Peyer's patch (tissue), 4 donors: Measurements from ENCODE around the gene JAZF1. TPM values are rescaled to one million over a fixed set of nuclear protein-coding genes. Genes with fewer than 3 reads are reported as not detected.

Experiments used
- DNase-seq, 3 donors: peaks; one replicate each; pipeline ENCODE4 v3.0.0-alpha.2; 2017 to 2019
- H3K27ac ChIP-seq, 4 donors: fragments of 200-600 bp; sonication (generic); one replicate each; pipeline ENCODE4 v1.5.1; 2016 to 2019
- H3K27me3 ChIP-seq, 2 donors: fragments of 200-600 bp; sonication (generic); one replicate each; pipeline ENCODE4 v1.5.1; 2019
- H3K36me3 ChIP-seq, 3 donors: fragments of 200-600 bp; sonication (generic); one replicate each; pipeline ENCODE4 v1.5.1; 2016 to 2019
- H3K4me1 ChIP-seq, 4 donors: fragments of 200-600 bp; sonication (generic); one replicate each; pipeline ENCODE4 v1.5.1; 2016 to 2019
- H3K4me3 ChIP-seq, 4 donors: fragments of 200-600 bp; sonication (generic); 1 replicate in 3 of 4; 2 replicates in 1 of 4; pipeline ENCODE4 v1.5.1; 2016 to 2019; ENCODE audit warnings: mild to moderate bottlenecking in 1 of 4
- H3K9me3 ChIP-seq, 4 donors: fragments of 200-600 bp; sonication (generic); one replicate each; pipeline ENCODE4 v1.5.1; 2016 to 2019; ENCODE audit warnings: mild to moderate bottlenecking in 1 of 4
- CTCF ChIP-seq, 6 experiments: fragments of 450-650 bp in 4 of 6; fragments of 200-600 bp in 2 of 6; sonication (generic) in 1 of 6; IDR thresholded peaks; one replicate each; pipeline ENCODE4 v1.5.1; 2017 to 2019; ENCODE audit warnings: antibody characterized with exemption in 6 of 6, mild to moderate bottlenecking in 3 of 6, moderate library complexity in 1 of 6
- POLR2A ChIP-seq, 2 donors: fragments of 450-650 bp; IDR thresholded peaks; one replicate each; pipeline ENCODE4 v1.5.1; 2017; ENCODE audit warnings: antibody characterized with exemption in 2 of 2, mild to moderate bottlenecking in 2 of 2, moderate library complexity in 2 of 2
- total RNA-seq, 4 donors: library from RNA; depleted of rRNA; stranded (reverse); fragments of >200 nt; gene quantifications; one replicate each; pipeline ENCODE4 v1.1.0, GENCODE V29; 2016

The JAZF1 gene
- total RNA-seq, 4 donors from 2014 or later = 1.9 to 15.7 (median 2.6) TPM

- TF ChIP-seq CTCF (IDR thresholded peaks at IDR 0.05) = no peak
- TF ChIP-seq POLR2A (IDR thresholded peaks at IDR 0.05) = no peak
- Histone ChIP-seq H3K4me3 (no peak overlapping the region), H3K27ac (peak overlapping the region in 1 of 4 donors; percentile 6), H3K9me3 (no peaks in the 10 kb centered on the region), H3K27me3 (no peaks in the 10 kb centered on the region), H3K36me3 (no peaks in the 10 kb centered on the region), H3K4me1 (peaks cover 0 to 8% (median 0%) of the 10 kb centered on the region in 4 donors)
- DNase-seq = no peak
Measured at GRCh38 chr7:28135760-28136159, 44.8 kb downstream of the JAZF1 start.

GRCh38 chr7:28135315-28135714 lies 45.3 kb downstream of the JAZF1 start:
- Histone ChIP-seq H3K4me3 (no peak overlapping the region), H3K27ac (peak overlapping the region in 1 of 4 donors; percentile 6), H3K4me1 (peaks cover 0 to 8% (median 0%) of the 10 kb centered on the region in 4 donors), H3K36me3 (no peaks in the 10 kb centered on the region), H3K27me3 (no peaks in the 10 kb centered on the region), H3K9me3 (no peaks in the 10 kb centered on the region)
- TF ChIP-seq CTCF (IDR thresholded peaks at IDR 0.05) (no peak), POLR2A (IDR thresholded peaks at IDR 0.05) (no peak)
- no peak for DNase-seq

- Histone ChIP-seq H3K27ac (no peak overlapping the region), H3K27me3 (no peaks in the 10 kb centered on the region), H3K4me3 (no peak overlapping the region), H3K36me3 (no peaks in the 10 kb centered on the region), H3K4me1 (peaks cover 0 to 8% (median 0%) of the 10 kb centered on the region in 4 donors), H3K9me3 (no peaks in the 10 kb centered on the region)
- TF ChIP-seq CTCF (IDR thresholded peaks at IDR 0.05) (no peak), POLR2A (IDR thresholded peaks at IDR 0.05) (no peak)
- no peak for DNase-seq
Measured at GRCh38 chr7:28133872-28134271, 46.7 kb downstream of the JAZF1 start.

GRCh38 chr7:28132959-28133870 lies 47.4 kb downstream of the JAZF1 start:
- Histone ChIP-seq H3K36me3 (no peaks in the 10 kb centered on the region), H3K4me3 (no peak overlapping the region), H3K27me3 (no peaks in the 10 kb centered on the region), H3K27ac (no peak overlapping the region), H3K9me3 (no peaks in the 10 kb centered on the region), H3K4me1 (peaks cover 0 to 8% (median 0%) of the 10 kb centered on the region in 4 donors)
- TF ChIP-seq CTCF (IDR thresholded peaks at IDR 0.05) (no peak), POLR2A (IDR thresholded peaks at IDR 0.05) (no peak)
- DNase-seq = no peak

GRCh38 chr7:28130277-28130676 lies 50.3 kb downstream of the JAZF1 start:
- H3K4me3 ChIP-seq = no peak overlapping the region
- H3K27ac ChIP-seq = no peak overlapping the region
- DNase-seq = no peak
- no peaks in the 10 kb centered on the region for H3K27me3 ChIP-seq
- no peaks in the 10 kb centered on the region for H3K9me3 ChIP-seq
- TF ChIP-seq CTCF (IDR thresholded peaks at IDR 0.05) = no peak
- no peak for TF ChIP-seq POLR2A (IDR thresholded peaks at IDR 0.05)
- no peaks in the 10 kb centered on the region for H3K36me3 ChIP-seq
- H3K4me1 ChIP-seq = no peaks in the 10 kb centered on the region
